HepG2 (cell line): Measurements from ENCODE around the gene S100A10. TPM values are rescaled to one million over a fixed set of nuclear protein-coding genes. Genes with fewer than 3 reads are reported as not detected.

Experiments
- ATAC-seq: fragments of 200-7000 bp; cut with Tn5 transposase; 3 replicates; pipeline ENCODE4 v1.9.1; 2020; ENCODE audit warnings: mild to moderate bottlenecking, moderate library complexity
- BruUV-seq: library from RNA; stranded (reverse); fragments of 400-500 nt; replicated peaks from 2 replicates; lab custom pipeline; 2021; lab: Mats Ljungman, UMichigan
- CTCF ChIA-PET: fragments of 300-600 bp; formaldehyde crosslinking; extraction: SDS; loops from one replicate; lab custom pipeline; 2021; ENCODE audit warnings: low total read pairs, inconsistent platforms, low intra/inter-chr PET ratio; lab: Yijun Ruan, JAX
- POLR2A ChIA-PET: fragments of 350-600 bp; sonication (Branson Sonifier 250); formaldehyde crosslinking; loops from one replicate; lab custom pipeline; 2020; ENCODE audit warnings: antibody characterized with exemption, inconsistent platforms; lab: Yijun Ruan, JAX
- DNase-seq: peaks from one replicate; pipeline ENCODE4 v3.0.0-alpha.2; 2015; ENCODE audit warnings: low spot score
- FAIRE-seq: peaks from 3 replicates; lab custom pipeline; 2011; peaks lifted over from hg19 to GRCh38; lab: Jason Lieb, UNC
- H2AFZ ChIP-seq: one replicate; pipeline ENCODE4 v1.6.1; 2011; ENCODE audit warnings: low read length, inconsistent platforms
- H3K27ac ChIP-seq: fragments of 300-600 bp; 3 replicates; pipeline ENCODE4 v1.8.0; 2011; ENCODE audit warnings: mixed run types, mild to moderate bottlenecking, mixed read lengths, low read length, inconsistent platforms; ENCODE audit not compliant: insufficient read depth; ENCODE audit errors: extremely low read length
- H3K27me3 ChIP-seq, 2 experiments: fragments of 200-600 bp in 1 of 2; 2 replicates in 1 of 2; 3 replicates in 1 of 2; pipeline versions ENCODE4 v1.6.0 to v1.8.0; 2011; ENCODE audit warnings: low read length in 2 of 2, mild to moderate bottlenecking in 2 of 2, moderate library complexity in 2 of 2, inconsistent platforms in 1 of 2; ENCODE audit not compliant: insufficient read depth in 2 of 2, control insufficient read depth in 1 of 2
- H3K36me3 ChIP-seq, 2 experiments: fragments of 200-600 bp in 1 of 2; replicated peaks in 1 of 2; 2 replicates in 1 of 2; 3 replicates in 1 of 2; pipeline versions ENCODE4 v1.5.1 to v1.8.0; 2011; ENCODE audit warnings: low read length in 2 of 2, inconsistent platforms in 1 of 2; ENCODE audit not compliant: insufficient read depth in 2 of 2, control insufficient read depth in 1 of 2
- H3K4me1 ChIP-seq: 2 replicates; pipeline ENCODE4 v1.5.1; 2012; ENCODE audit warnings: low read length, inconsistent platforms; ENCODE audit not compliant: insufficient read depth
- H3K4me2 ChIP-seq: 2 replicates; pipeline ENCODE4 v1.6.0; 2011; ENCODE audit warnings: low read depth, low read length, inconsistent platforms
- H3K4me3 ChIP-seq, 3 experiments: fragments of 200-600 bp in 1 of 3; sonication (generic), shearing (Covaris generic) in 1 of 3; replicated peaks in 1 of 3; 2 replicates each; pipeline ENCODE4 v1.5.1; 2011 to 2016; ENCODE audit warnings: low read length in 3 of 3, inconsistent platforms in 2 of 3, low read depth in 2 of 3, mild to moderate bottlenecking in 2 of 3, control low read depth in 1 of 3, mixed read lengths in 1 of 3; ENCODE audit not compliant: insufficient read depth in 1 of 3
- H3K79me2 ChIP-seq: one replicate; pipeline ENCODE4 v1.6.1; 2011; ENCODE audit warnings: low read length, inconsistent platforms; ENCODE audit not compliant: insufficient read depth
- H3K9ac ChIP-seq: 2 replicates; pipeline ENCODE4 v1.6.0; 2011; ENCODE audit warnings: mild to moderate bottlenecking, low read depth, low read length, inconsistent platforms; ENCODE audit not compliant: insufficient read depth
- H3K9me3 ChIP-seq: 2 replicates; pipeline ENCODE4 v1.5.1; 2012; ENCODE audit warnings: mild to moderate bottlenecking, low read length
- H4K20me1 ChIP-seq: 2 replicates; pipeline ENCODE4 v1.6.0; 2011; ENCODE audit warnings: inconsistent platforms, mild to moderate bottlenecking, low read length, moderate library complexity; ENCODE audit not compliant: insufficient read depth
- ATRX ChIP-seq: sonication (generic); formaldehyde crosslinking; IDR thresholded peaks from 2 replicates; pipeline ENCODE4 v1.4.0; 2020; ENCODE audit warnings: missing genetic modification reagents, borderline replicate concordance
- CBX2 ChIP-seq, 2 experiments: fragments of 200-600 bp in 1 of 2; sonication (generic); formaldehyde crosslinking in 1 of 2; IDR thresholded peaks; 2 replicates each; pipeline versions ENCODE4 v1.7.0 to v1.8.1; 2018 to 2022; ENCODE audit warnings: low read depth in 2 of 2, low read length in 1 of 2, mild to moderate bottlenecking in 1 of 2, missing genetic modification reagents in 1 of 2
- FIP1L1 ChIP-seq: fragments of 200-400 bp; formaldehyde crosslinking; IDR thresholded peaks from 2 replicates; pipeline ENCODE4 v1.6.1; 2018; ENCODE audit warnings: low read depth, mild to moderate bottlenecking, low read length, moderate library complexity, borderline replicate concordance; ENCODE audit not compliant: insufficient read depth
- HNRNPH1 ChIP-seq: fragments of 200-400 bp; formaldehyde crosslinking; optimal IDR thresholded peaks from 2 replicates; pipeline ENCODE3; 2017; ENCODE audit warnings: mild to moderate bottlenecking, low read depth, low read length
- KDM1A ChIP-seq: IDR thresholded peaks from 2 replicates; pipeline ENCODE4 v1.6.1; 2016; ENCODE audit warnings: missing compliant biosample characterization
- SMARCE1 ChIP-seq: fragments of 450-650 bp; IDR thresholded peaks from 2 replicates; pipeline ENCODE4 v1.6.1; 2017; ENCODE audit warnings: borderline replicate concordance
- ZC3H13 ChIP-seq: sonication (generic); formaldehyde crosslinking; IDR thresholded peaks from 2 replicates; pipeline ENCODE4 v1.8.1; 2023; ENCODE audit warnings: mild to moderate bottlenecking, missing genetic modification reagents, moderate library complexity
- ZNF546 ChIP-seq: sonication (generic); formaldehyde crosslinking; conservative IDR thresholded peaks from 2 replicates; pipeline ENCODE4 v1.8.1; 2023; ENCODE audit warnings: mild to moderate bottlenecking, missing genetic modification reagents
- ZNF580 ChIP-seq: IDR thresholded peaks from 2 replicates; pipeline ENCODE4 v1.6.1; 2016; ENCODE audit warnings: low read depth, borderline replicate concordance
- WGBS: methylation state at CpG from one replicate; pipeline ENCODE4 v1.1.6; 2017; ENCODE audit warnings: low lambda C conversion rate; 5-methylcytosine and 5-hydroxymethylcytosine counted together
- in situ Hi-C: cut with HindIII; loops from 2 replicates; pipeline ENCODE4 v1.10.0; 2017; ENCODE audit warnings: low pct_unique_long_range_greater_than_20kb; ENCODE audit not compliant: extremely low pct_ligation_motif_present
- intact Hi-C: fragments of 100-400 bp; cut with micrococcal nuclease; formaldehyde crosslinking; loops from one replicate; pipeline ENCODE4 v1.10.0; 2022; ENCODE audit not compliant: unreplicated experiment
- polyA plus RNA-seq, 8 experiments: library from polyadenylated mRNA; depleted of rRNA in 3 of 8; stranded (reverse) in 7 of 8; unstranded in 1 of 8; fragments of >200 nt; fragmentation: Illumina TruSeq in 4 of 8; extraction: Trizol in 4 of 8; gene quantifications; 2 replicates each; pipeline versions ENCODE4 v1.2.1 to v1.2.3, GENCODE V29; 2011 to 2016; ENCODE audit warnings: low read depth in 4 of 8, missing spikeins in 1 of 8, mixed read lengths in 1 of 8; ENCODE audit not compliant: insufficient read depth in 1 of 8
- total RNA-seq, 5 experiments: library from RNA; depleted of rRNA; stranded (reverse); fragments of >200 nt; fragmentation: Illumina TruSeq; extraction: Trizol; gene quantifications; 2 replicates each; pipeline ENCODE4 v1.2.3, GENCODE V29; 2016; ENCODE audit warnings: low read depth in 1 of 5

S100A10 gene
- total and polyA plus RNA-seq, 2 of the 13 experiments (the other 11 are each of a cell fraction or from before 2014, with no cell fraction given), result 16.8 to 28.7 TPM

DNA sequence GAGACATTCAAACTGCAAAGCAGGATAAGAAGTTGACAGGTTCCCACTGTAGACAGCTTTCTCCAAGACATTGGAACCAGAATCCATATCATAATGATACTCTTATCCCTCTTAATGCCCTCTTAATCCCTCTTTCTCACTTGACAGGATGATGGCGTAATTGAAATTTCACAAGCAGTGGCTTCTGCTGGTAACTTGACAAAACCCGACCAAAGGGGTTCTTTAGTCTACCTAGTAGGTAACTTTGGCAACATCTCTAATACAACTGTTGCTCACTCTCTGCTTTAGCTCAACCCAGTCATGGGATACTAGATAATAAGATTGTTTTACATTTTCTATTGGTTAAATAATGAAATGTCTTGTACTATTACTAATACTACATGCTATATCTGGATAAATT is 34.7 kb downstream of the S100A10 start (continued):
- TF ChIP-seq SMARCE1 (no peak), ATRX (CRISPR knock-in tag) (no peak)

DNA sequence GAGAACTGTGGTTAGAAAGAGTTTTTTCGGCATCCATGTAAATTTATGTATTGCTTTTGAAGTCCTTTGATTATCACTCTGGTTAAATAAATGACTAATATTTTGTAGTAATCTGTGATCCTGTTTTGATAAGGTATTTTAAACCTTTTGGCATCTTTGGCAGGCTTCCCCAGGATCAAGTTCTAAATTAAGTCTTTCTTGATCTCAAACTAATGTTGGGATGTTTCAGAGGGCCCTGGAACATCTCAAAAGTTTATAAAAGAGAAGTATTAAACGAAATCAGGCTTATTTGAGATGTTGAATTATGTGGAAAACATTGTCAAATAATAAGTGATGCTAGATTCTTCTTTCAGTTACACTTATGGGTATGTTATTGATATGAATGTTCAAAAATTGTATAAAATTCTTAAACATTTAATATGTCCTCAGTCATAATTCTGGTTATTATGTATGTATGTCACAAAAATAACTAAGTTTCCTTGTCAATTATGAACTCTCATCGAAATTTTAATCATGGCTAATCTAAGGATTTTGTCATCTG is 36.6 kb downstream of the S100A10 start:
- no peak for FAIRE-seq
- ATAC-seq, result no peak
- no TSS peak for BruUV-seq
- H3K4me1 ChIP-seq, result peaks cover 4% of the 10 kb centered on the region; the same call in 1 of the 2 replicates
- H3K79me2 ChIP-seq, result no peaks in the 10 kb centered on the region
- DNase-seq, result no peak
- in situ Hi-C loops, result no loop called here
- H3K9ac ChIP-seq, result no peak overlapping the region
- H3K4me2 ChIP-seq, result no peak overlapping the region
- ChIA-PET POLR2A (no interaction called here), CTCF (no interaction called here)
- H4K20me1 ChIP-seq, result no peaks in the 10 kb centered on the region
- no peaks in the 10 kb centered on the region for H3K27me3 ChIP-seq
- H3K36me3 ChIP-seq, result no peaks in the 10 kb centered on the region
- 9% methylated on average over 3 of the region's 3 CpGs for WGBS
- TF ChIP-seq ZNF546, result no peak
- TF ChIP-seq ZNF580 (CRISPR knock-in tag), result no peak
- TF ChIP-seq KDM1A (CRISPR knock-in tag), result no peak
- H3K27ac ChIP-seq, result no peak overlapping the region
- intact Hi-C loops, result no loop called here
- no peak overlapping the region for H3K4me3 ChIP-seq
- no peaks in the 10 kb centered on the region for H3K9me3 ChIP-seq
- no peak overlapping the region for H2AFZ ChIP-seq

GRCh38 chr1:151953409-151954094 is 40.1 kb downstream of the S100A10 start:
- Histone ChIP-seq H2AFZ (no peak overlapping the region), H3K4me1 (peaks cover 4% of the 10 kb centered on the region; the same call in 1 of the 2 replicates), H3K4me3 (no peak overlapping the region), H3K9ac (no peak overlapping the region), H3K4me2 (no peak overlapping the region; the same call in 1 of the 2 replicates), H3K36me3 (no peaks in the 10 kb centered on the region), H3K79me2 (no peaks in the 10 kb centered on the region), H3K27me3 (no peaks in the 10 kb centered on the region; a peak in 2 of 5 replicates), H3K9me3 (no peaks in the 10 kb centered on the region), H4K20me1 (no peaks in the 10 kb centered on the region), H3K27ac (no peak overlapping the region)
- ATAC-seq (peak; percentile 73), DNase-seq (no peak), FAIRE-seq (no peak)
- ChIA-PET POLR2A (no interaction called here), CTCF (no interaction called here)
- BruUV-seq, result no TSS peak
- no peak for TF ChIP-seq ZC3H13
- TF ChIP-seq HNRNPH1, result no peak
- no peak for TF ChIP-seq FIP1L1
- TF ChIP-seq CBX2 (IDR thresholded peaks at IDR 0.05; ENCODE audit: low read depth, low read length), result no peak; the same call in 1 of the 2 replicates
- 0 out of 2 replicates have a peak, but pooled peaks have one; percentile 32 for TF ChIP-seq CBX2 (CRISPR knock-in tag; IDR thresholded peaks at IDR 0.05; ENCODE audit: low read depth)
- 12% methylated on average over 7 of the region's 7 CpGs for WGBS
- in situ Hi-C loops (no loop called here), intact Hi-C loops (no loop called here)
